Keratinocyte (primary cell): ENCODE measurements around the gene NRN1L. TPM values are rescaled to one million over a fixed set of nuclear protein-coding genes. Genes with fewer than 3 reads are reported as not detected.

Experiments used
- DNase-seq: peaks from one replicate; pipeline ENCODE4 v3.0.0-alpha.2; 2011; ENCODE audit warnings: low read depth, missing footprints, low spot score
- FAIRE-seq: peaks from 2 replicates; lab custom pipeline; 2011; peaks lifted over from hg19 to GRCh38; lab: Jason Lieb, UNC
- H2AFZ ChIP-seq: 2 replicates; pipeline ENCODE4 v1.6.0; 2012; ENCODE audit warnings: low read length, control low read depth, inconsistent platforms; ENCODE audit not compliant: control insufficient read depth
- H3K27ac ChIP-seq: 2 replicates; pipeline ENCODE4 v1.5.1; 2011; ENCODE audit warnings: low read length; ENCODE audit not compliant: control insufficient read depth, insufficient read depth
- H3K27me3 ChIP-seq: 3 replicates; pipeline ENCODE4 v1.6.0; 2011; ENCODE audit warnings: low read length; ENCODE audit not compliant: control insufficient read depth, insufficient read depth; ENCODE audit errors: extremely low read depth
- H3K36me3 ChIP-seq, 2 experiments: 2 replicates in 1 of 2; 3 replicates in 1 of 2; pipeline ENCODE4 v1.5.1; 2011; ENCODE audit warnings: low read length in 2 of 2, mild to moderate bottlenecking in 1 of 2; ENCODE audit not compliant: control insufficient read depth in 2 of 2, insufficient read depth in 2 of 2; ENCODE audit errors: extremely low read depth in 1 of 2
- H3K4me1 ChIP-seq: 3 replicates; pipeline ENCODE4 v1.5.1; 2011; ENCODE audit warnings: low read length; ENCODE audit not compliant: control insufficient read depth, insufficient read depth; ENCODE audit errors: extremely low read depth
- H3K4me2 ChIP-seq: 3 replicates; pipeline ENCODE4 v1.6.0; 2011; ENCODE audit warnings: low read depth, low read length; ENCODE audit not compliant: control insufficient read depth, insufficient read depth; ENCODE audit errors: extremely low read depth
- H3K4me3 ChIP-seq, 3 experiments: fragments of 200-600 bp in 1 of 3; sonication (generic) in 1 of 3; 2 replicates in 2 of 3; 3 replicates in 1 of 3; pipeline ENCODE4 v1.5.1; 2011 to 2016; ENCODE audit warnings: low read length in 3 of 3, mild to moderate bottlenecking in 3 of 3, control low read depth in 2 of 3, inconsistent platforms in 1 of 3, low read depth in 1 of 3, mixed read lengths in 1 of 3, mixed run types in 1 of 3, moderate library complexity in 1 of 3; ENCODE audit not compliant: control insufficient read depth in 2 of 3, insufficient read depth in 2 of 3; ENCODE audit errors: extremely low read depth in 1 of 3
- H3K79me2 ChIP-seq: 2 replicates; pipeline ENCODE4 v1.6.0; 2012; ENCODE audit warnings: low read length; ENCODE audit not compliant: control insufficient read depth, insufficient read depth
- H3K9ac ChIP-seq: 3 replicates; pipeline ENCODE4 v1.6.0; 2011; ENCODE audit warnings: low read length; ENCODE audit not compliant: control insufficient read depth, insufficient read depth; ENCODE audit errors: extremely low read depth
- H3K9me1 ChIP-seq: 3 replicates; pipeline ENCODE4 v1.6.0; 2011; ENCODE audit warnings: low read length; ENCODE audit not compliant: control insufficient read depth, insufficient read depth; ENCODE audit errors: extremely low read depth
- H3K9me3 ChIP-seq: 2 replicates; pipeline ENCODE4 v1.5.1; 2012; ENCODE audit warnings: low read depth, low read length; ENCODE audit not compliant: control insufficient read depth
- H4K20me1 ChIP-seq: 3 replicates; pipeline ENCODE4 v1.6.0; 2011; ENCODE audit warnings: low read length; ENCODE audit not compliant: control insufficient read depth, insufficient read depth; ENCODE audit errors: extremely low read depth
- CTCF ChIP-seq, 3 experiments: IDR thresholded peaks in 1 of 3; conservative IDR thresholded peaks in 1 of 3; optimal IDR thresholded peaks in 1 of 3; 2 replicates in 2 of 3; 3 replicates in 1 of 3; pipeline versions ENCODE3 to v1.5.1; 2011; ENCODE audit warnings: low read length in 3 of 3, mild to moderate bottlenecking in 3 of 3, moderate library complexity in 2 of 3, control low read depth in 1 of 3, inconsistent platforms in 1 of 3; ENCODE audit not compliant: insufficient read depth in 2 of 3; ENCODE audit errors: extremely low read depth in 1 of 3
- EZH2 ChIP-seq: IDR thresholded peaks from one replicate; pipeline ENCODE4 v1.6.1; 2012; ENCODE audit warnings: inconsistent platforms, mild to moderate bottlenecking, low read length, moderate library complexity
- dilution Hi-C: fragments of 300-500 bp; cut with MboI; formaldehyde crosslinking; loops from one replicate; pipeline ENCODE4 v1.7.0; 2020; ENCODE audit warnings: low sequenced_read_pairs; ENCODE audit not compliant: extremely low pct_ligation_motif_present
- polyA plus RNA-seq, 5 experiments: library from polyadenylated mRNA; depleted of rRNA in 3 of 5; stranded (reverse) in 3 of 5; stranded (forward) in 1 of 5; unstranded in 1 of 5; fragments of >200 nt; gene quantifications; 1 replicate in 1 of 5; 2 replicates in 3 of 5; 3 replicates in 1 of 5; pipeline versions ENCODE4 v1.2.1 to v1.2.3, GENCODE V29; 2011 to 2012; ENCODE audit warnings: missing spikeins in 2 of 5, low read depth in 1 of 5, low replicate concordance in 1 of 5

The NRN1L gene
- polyA plus RNA-seq, 1 donor (not counting 4 experiments of a cell fraction or from before 2014, with no cell fraction given) = not detected

GRCh38 chr16:67915831-67916723 lies 31.4 kb downstream of the NRN1L start:
- Histone ChIP-seq H3K9me3 (no peaks in the 10 kb centered on the region), H4K20me1 (peaks cover 17% of the 10 kb centered on the region), H3K9me1 (peaks cover 11% of the 10 kb centered on the region), H3K79me2 (peaks cover 6% of the 10 kb centered on the region), H3K9ac (no peak overlapping the region), H3K27ac (no peak overlapping the region), H3K36me3 (peaks cover 4% of the 10 kb centered on the region in 2 experiments), H3K4me1 (peaks cover 27% of the 10 kb centered on the region), H3K4me3 (no peak overlapping the region), H3K4me2 (no peak overlapping the region), H3K27me3 (no peaks in the 10 kb centered on the region), H2AFZ (no peak overlapping the region)
- FAIRE-seq (peak; percentile 39), DNase-seq (no peak)
- dilution Hi-C loops = no loop called here
- TF ChIP-seq CTCF (optimal IDR thresholded peaks at IDR 0.05 in 1 of 3, IDR thresholded peaks at IDR 0.05 in 1 of 3, conservative IDR thresholded peaks at IDR 0.05 in 1 of 3; ENCODE audit: extremely low read depth in 1 of 3, insufficient read depth in 2 of 3, low read length in 3 of 3) = no peak
- TF ChIP-seq EZH2 = no peak

GRCh38 chr16:67917140-67917851 lies 32.6 kb downstream of the NRN1L start:
- H3K27ac ChIP-seq = peak overlapping the region; percentile 10
- H4K20me1 ChIP-seq = peaks cover 17% of the 10 kb centered on the region
- peaks cover 4 to 8% of the 10 kb centered on the region in 2 experiments for H3K36me3 ChIP-seq
- dilution Hi-C loops = no loop called here
- H3K79me2 ChIP-seq = peaks cover 6% of the 10 kb centered on the region
- TF ChIP-seq CTCF (optimal IDR thresholded peaks at IDR 0.05 in 1 of 3, IDR thresholded peaks at IDR 0.05 in 1 of 3, conservative IDR thresholded peaks at IDR 0.05 in 1 of 3; ENCODE audit: extremely low read depth in 1 of 3, insufficient read depth in 2 of 3, low read length in 3 of 3) (no peak), EZH2 (no peak)
- no peak overlapping the region for H2AFZ ChIP-seq
- no peak for DNase-seq
- H3K9ac ChIP-seq = no peak overlapping the region
- no peak for FAIRE-seq
- H3K4me2 ChIP-seq = peak overlapping the region; percentile 3
- peaks cover 27% of the 10 kb centered on the region for H3K4me1 ChIP-seq
- no peaks in the 10 kb centered on the region for H3K27me3 ChIP-seq
- H3K9me1 ChIP-seq = peaks cover 11% of the 10 kb centered on the region
- no peak overlapping the region for H3K4me3 ChIP-seq
- H3K9me3 ChIP-seq = no peaks in the 10 kb centered on the region
